GM19238 (cell line): ENCODE measurements around the gene ANKFN1.

Experiments used
- DNase-seq: peaks from one replicate; pipeline ENCODE4 v3.0.0; 2011; ENCODE audit warnings: low spot score; ENCODE audit not compliant: insufficient read length

Gene ANKFN1

DNA sequence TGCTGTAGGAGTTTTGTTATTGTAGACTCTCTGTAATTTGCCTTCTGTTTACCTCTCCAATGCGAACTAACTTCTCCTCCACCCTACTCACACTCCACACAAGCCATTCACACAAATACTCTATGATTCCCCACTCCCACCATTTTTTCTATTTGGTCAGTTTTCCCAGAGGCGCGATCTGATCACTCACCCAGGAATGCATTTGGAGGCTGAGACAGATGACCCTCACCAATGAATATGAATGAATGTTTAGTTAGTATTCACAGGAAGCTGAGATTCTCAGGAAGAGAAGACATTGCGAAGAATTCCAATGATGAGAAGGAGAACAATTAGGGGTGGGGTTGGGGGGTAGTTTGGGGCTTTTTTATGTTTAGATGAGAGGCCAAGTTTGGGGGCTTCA is 10.5 kb upstream of the ANKFN1 start:
- DNase-seq = no peak

DNA sequence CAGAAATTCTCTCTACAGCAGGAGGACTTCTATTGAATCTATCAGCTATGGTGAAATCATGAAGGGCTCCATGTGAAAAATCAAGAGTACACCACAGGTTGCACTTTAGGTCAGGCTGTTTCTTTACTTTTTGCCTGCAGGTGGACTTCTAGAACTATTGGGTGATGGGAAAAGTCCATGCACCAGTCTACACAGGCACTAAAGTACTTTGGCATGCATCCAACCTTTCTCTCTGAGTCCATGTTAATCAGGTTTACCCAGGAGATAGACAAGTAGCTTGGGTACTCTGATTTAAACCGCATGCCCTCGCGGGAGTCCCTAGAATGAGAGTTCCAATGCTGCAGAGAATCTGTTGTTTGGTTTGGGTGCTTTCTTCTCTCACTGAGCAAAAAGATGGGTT is 9.1 kb upstream of the ANKFN1 start:
- DNase-seq = no peak

DNA sequence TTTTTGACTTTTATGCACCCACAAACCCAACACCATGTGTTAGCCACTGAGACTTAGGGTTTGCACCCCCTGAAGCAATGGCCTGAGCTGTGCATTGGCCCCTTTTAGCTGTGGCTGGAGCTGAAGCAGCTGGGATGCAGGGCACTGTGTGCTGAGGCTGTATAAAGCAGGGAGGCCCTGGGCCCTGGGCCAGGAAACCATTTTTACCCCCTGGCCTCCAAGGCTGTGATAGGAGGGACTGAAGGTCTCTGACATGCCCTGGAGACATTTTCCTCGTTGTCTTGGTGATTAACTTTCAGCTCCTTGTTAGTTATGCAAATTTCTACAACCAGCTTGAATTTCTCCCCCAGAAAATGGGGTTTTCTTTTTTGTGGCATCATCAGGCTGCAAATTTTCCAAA is 6.7 kb upstream of the ANKFN1 start:
- DNase-seq = no peak

DNA sequence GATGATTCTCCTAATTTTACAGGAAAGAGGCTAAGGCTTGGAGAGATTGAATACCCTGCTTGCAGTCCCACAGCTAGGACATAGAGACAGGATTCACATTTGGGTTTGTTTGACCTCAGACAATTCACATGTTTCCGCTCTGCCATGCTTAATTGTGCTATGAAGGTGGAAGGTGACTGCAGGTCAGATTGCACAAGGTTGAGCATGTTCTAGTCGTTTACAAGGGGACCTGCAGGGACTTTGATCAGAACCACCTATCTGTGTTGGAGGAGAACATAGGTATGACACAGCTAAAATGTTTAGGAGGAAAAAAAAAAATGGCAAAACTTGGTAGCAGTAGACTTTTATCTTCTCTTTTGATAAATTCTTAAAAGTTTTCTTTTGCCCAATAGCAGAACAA is 4.9 kb upstream of the ANKFN1 start:
- DNase-seq = no peak

DNA sequence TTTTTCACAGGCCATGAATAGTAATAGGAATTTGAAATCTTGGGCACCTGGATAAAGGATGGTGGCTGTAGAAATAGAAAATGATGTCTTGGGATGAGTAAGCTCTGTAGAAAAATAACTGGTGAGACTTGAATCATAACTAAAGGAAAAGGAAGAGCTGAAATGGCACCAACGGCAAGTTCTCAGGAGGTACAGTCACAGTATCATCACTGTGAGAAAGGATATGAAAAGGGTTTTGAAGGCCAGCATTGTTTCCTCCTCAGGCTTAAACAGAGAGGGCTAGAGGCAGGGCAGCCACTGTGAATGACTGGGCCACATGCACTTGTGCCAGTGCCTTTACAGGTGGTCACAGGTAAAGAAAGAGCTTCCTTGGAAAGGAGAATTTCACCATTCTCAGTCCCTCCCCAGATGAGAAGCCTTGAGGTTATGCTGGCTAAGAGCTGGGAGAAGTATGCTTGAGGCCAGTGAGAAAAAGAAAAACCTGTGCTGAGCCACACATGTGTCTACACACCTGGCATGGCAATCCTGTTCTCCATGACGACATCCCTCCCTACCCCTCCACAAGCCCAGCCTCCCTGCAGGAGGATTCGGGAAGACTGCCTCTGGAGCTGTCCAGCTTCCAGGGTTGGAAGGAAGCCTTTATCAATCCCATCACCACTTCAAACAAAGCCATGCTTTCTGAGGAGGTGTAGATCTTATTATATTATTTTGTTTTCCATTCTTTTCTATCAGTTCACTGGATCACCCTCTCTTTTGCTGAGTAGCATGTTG is 3.8 kb upstream of the ANKFN1 start:
- DNase-seq = no peak

DNA sequence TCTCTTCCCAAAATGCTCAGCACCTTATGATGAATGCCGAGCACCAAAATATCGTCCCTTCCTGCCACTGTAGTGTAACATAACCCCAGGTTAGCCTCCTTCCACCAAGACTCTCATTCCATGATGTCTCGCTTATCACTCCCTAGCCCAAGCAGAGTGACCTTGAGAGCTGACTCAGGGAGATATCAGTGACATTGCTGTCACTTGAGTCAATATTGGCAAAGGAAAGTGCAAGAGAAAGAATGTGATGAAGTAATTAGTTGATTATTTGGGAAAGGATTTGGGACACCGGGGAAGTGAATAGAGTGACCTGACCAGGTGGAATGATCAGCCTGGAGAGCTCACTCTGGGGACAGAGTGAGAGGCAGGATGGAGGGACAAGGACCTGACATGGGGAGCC is 2.6 kb upstream of the ANKFN1 start:
- no peak for DNase-seq

DNA sequence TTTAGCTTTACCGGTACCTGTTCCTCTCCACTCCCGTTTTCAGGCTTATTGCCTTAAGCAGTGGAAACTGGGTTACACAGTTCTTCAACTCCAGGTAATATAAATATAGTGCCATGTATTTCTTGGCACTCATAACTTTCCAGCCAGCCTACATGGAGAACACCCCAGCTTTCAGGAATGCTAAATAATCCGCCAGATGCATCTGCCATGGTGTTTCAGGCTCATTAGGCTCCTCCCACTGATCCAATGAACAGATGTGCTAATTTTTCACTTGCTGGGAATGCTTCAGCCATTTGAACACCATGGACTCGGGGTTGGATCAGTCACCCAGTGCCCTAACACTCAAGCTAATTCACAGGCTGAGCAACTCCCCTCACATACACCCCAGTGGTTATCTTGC is 4.6 kb downstream of the ANKFN1 start:
- DNase-seq = no peak

DNA sequence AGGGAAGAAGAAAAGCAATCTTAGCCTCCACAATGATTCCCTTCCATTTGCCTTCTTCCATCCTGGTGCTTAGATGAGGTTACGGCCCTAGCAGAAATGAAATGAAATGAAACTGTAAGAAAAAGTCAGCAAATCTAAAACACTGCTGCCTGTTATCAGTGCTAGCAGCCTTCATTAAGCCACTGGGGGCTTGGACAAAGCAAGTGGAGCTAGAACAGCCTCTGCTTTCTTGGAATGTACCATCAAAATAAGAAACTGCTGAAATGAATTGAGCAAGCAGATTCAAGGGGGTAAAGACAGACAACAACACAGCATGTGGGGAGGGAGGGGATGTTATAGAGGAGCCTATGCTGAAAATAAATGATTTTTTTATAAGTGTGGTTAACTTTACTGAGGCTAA is 5.1 kb downstream of the ANKFN1 start:
- no peak for DNase-seq

DNA sequence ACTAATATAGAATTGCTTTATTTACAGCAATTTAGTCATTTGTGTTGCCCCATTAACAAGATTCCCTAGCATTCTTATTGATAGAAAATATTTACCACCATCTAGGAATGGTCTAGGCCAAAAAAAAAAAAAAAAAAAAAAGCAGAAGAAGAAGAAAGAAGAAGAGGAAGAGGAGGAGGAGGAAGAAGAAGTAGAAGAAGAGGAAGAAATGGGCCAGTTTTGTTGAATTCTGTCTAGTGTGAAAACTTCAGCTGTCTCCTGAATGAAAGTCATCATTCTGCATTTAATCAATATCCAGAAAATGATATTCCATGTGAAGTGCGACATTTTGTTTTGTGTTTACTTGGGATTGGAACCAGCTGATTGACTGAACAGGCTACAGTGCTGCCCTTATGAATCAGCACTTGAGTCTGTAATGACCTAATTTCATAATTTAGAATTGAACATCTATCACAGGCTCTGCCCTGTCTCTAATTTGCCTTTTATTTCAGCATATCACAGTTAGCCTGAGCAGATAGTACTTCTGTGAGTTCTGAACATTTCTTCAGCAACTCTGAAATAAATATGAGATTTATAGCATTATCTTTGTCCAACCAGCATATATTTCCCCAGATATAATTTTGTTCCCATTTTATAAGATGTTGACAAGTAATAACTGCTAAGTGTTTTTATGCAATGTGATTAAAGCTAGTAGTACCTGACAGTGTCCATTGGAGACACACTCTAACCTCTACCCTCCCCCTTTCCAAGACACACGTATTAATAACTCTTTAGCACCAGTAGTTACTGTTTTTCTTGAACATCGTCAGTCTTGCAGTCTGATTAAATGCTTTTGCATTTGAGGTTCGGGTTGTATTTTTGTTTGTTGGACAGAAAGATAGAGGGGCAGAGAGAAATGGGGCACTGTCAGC is 5.9 kb downstream of the ANKFN1 start:
- DNase-seq = no peak

DNA sequence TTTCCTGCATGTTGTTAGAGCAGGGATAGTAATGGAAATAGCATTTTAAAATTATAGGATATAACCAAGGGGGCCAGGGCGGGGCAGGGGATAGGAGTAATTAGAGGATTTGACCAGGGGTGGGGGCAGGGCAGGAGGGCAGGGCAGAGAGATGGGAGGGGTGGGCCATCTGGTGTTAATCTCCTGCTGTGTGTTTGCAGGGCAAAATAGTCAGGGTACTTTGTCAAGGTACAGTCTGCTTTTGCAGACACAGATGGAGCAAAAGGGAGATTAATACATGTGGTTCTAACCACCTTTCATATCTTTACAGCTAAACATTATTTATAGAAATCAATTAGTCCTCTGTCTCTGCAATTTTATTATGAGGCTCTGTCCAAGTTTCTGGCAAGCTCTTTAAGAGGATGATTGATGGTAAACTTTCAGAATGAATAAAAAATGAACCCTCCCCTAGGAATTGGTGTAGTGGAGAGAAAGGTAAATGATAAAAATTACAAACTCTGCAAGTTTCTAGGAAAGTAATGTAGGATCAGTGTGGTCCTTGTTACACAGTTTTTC is 6.6 kb downstream of the ANKFN1 start:
- DNase-seq = no peak

DNA sequence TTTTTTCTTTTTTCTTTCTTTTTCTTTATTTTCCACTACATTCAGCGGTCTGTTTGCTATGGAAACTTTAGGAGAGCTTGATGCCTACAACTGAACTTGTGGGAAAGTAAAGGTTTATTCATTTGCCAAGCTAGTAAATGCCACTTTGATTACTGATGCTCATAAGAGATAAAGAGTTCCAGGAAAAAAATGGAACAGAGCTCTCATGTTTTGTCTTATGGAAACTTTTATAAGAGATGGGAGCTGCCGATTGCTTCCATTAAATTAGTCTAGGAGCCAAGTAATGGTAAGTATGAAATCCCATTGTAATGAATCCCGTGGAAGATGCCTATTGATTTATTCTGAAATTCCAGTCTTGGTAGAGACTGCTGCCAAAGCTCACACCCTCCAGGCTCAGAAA is 7.1 kb downstream of the ANKFN1 start:
- no peak for DNase-seq

DNA sequence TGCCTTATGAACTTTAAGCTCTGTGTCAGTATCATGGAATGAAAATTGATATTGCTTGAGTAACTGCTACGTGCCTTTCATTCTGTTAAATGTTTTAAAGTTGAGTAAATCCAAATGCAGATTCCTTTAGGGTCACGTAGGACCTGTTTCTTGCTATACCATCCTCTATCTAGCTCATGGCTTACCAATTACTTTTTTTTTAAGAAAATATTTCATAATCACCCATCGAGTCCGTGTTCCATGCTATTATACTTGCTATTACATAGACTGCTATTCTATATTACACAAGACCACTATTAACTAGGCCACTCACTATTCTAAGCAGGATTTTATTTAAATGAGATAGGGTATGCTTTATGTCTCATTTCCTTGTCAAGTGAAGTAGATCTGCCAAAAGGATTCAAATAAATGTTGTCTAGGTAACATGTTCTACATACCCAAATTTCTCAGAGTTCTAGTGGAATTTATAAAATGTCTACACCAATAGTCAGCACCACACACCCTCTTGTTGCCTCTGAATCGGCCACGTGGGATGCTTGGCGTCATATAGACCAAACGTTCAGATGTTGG is 11.9 kb downstream of the ANKFN1 start:
- DNase-seq = no peak

DNA sequence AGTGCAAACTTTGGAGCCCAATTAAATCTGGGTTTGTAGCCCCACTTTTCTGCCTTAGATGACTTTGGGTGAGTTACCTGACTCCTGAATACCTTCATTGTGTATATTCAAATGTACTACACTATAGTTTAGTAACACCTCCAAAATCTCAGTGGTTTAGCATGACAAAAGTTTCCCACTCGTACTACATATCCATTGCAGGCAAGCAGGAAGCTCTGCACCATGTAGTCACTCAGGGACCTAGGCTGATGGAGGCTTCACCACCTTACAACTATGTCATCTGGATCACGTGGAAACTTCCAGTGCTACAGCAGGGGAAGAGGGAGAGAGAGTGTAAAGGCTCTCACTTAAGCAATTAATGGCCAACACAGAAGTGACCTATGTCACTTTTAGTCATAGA is 14.2 kb downstream of the ANKFN1 start:
- no peak for DNase-seq

DNA sequence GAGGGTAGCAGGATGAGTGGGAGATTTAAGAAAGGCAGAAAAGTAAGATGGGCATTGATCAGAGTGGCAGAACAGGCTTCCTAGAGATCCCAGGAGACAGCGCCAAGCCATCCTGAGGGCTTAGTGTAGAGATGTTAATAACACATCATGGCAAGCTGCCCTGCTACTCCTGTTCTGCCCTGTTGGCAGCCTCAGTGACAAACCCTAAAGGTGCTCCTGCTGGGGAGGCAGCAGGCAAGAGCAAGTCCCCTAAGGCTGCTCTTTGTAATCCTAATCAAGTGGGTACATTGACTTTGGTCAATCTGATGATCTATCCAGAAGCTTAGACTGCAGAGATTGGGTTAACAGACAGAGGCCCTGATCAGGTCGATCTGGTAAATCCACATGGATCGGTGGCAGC is 16.3 kb downstream of the ANKFN1 start:
- DNase-seq = no peak

DNA sequence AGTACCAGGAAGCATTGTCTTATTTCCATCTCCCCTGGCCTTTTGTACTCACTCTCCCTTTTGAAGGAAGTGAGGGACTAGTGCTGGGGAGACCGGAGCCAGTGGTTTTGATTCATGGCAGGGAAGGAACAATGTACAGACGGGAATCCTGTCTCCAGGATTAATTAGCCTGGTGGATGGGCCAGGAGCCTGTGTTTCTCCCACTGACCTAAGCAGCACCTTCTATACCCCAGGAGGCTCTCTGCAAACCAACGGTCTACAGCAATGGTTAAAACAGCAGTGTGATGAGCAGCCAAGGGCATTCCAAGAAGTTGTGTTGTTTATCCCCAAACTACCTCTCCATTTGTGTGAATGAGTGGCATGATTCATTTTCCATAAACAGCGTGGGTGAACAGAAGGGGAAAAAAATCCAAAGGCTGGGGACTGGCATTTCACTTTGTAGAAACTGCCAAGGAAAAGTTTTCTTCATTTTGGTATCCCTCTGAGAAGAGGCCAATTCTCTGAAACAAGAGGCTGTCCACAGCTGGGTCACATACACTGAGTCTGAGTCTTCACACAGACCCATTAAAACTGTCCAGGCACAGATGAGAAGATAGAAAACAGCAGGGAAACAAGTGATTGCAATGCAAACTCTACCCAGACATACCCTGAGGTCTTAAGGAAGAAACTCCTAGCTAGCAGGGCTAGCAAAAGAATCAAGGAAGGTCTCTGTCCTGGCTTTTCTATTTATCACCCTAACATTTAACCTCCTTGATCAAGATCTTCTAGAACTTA is 18.1 kb downstream of the ANKFN1 start:
- DNase-seq = no peak

DNA sequence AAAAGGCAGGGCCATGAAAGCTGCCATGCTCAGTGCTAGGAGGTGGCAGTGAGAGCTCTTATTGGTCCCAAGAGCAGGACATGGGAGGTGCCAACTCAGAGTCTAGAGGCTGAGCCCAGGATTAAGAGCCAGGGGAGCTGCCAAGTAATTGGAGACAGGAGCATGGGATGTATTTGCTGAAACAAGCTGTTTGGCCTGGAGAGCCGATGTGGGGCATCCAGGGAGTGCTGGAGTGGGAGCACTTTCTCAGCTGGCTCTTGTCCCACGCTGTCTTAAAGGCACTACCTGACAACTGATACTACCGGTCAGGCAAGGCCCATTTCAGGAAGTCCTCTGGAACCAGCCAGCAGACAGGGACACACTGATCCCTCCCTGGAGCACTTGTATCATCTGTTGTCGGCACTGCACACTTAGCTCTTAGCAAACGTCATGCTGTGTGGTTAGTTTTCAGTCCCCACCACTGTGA is 19.3 kb downstream of the ANKFN1 start:
- DNase-seq = no peak

DNA sequence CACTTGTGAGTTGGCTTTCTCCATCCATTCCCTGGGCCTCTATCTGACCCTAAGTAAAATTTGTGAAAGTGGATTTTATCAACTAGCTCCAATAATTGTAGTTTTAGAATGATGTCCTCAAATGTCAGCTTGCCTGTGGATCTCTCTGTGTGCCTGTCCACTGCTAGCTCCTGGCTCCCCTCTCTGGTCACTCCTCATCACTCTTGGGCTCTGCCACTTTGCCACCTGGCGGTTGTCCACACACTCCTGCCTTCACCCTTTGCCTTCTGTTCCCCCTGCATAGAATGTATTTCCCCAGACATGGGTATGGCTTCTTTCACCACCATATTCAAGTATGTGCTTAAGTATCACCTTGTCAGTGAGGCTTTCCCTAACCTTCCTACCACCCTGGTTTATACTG is 19.8 kb downstream of the ANKFN1 start:
- no peak for DNase-seq

DNA sequence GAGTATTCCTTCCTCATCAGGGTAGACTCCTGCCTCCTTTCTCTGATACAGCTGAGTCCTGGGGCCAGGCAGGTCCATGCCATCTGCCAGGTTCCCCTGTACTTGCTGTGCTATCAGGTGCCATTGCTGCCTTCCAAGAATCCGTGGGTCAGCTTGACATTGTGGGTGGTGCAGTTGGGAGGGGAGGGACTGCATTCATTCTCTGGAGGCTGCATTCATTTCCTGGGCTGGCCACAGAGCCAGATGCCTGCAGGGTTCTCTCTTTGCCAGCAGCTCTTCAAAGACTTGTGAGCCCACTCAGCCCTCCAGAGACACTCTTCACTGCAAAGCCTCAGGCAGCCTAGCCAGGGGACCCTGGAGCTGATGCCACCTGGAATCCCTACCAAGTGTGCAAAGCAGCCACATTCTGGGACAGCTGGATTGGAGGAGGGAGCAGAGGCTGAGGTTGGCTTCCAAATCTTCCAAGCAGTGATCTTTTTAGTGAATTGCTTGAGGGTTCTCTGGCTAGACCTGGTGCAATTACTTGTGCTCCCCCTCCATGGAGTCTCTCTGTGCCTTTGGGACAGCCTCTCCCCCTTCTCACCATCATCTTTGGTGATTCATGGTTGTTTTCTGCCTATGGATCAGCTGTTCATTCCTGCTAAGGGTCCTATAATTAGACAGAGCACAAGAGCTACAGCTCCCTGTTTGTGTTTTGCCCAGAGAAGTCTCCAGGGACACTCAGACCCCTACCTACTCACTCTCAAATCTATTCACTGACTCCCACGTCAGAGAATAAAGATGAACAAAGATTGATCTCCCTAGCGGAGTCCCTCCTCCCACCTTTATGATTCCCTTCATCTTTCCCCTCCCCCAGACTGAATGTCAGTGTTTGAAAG is 20.9 kb downstream of the ANKFN1 start:
- DNase-seq = no peak

DNA sequence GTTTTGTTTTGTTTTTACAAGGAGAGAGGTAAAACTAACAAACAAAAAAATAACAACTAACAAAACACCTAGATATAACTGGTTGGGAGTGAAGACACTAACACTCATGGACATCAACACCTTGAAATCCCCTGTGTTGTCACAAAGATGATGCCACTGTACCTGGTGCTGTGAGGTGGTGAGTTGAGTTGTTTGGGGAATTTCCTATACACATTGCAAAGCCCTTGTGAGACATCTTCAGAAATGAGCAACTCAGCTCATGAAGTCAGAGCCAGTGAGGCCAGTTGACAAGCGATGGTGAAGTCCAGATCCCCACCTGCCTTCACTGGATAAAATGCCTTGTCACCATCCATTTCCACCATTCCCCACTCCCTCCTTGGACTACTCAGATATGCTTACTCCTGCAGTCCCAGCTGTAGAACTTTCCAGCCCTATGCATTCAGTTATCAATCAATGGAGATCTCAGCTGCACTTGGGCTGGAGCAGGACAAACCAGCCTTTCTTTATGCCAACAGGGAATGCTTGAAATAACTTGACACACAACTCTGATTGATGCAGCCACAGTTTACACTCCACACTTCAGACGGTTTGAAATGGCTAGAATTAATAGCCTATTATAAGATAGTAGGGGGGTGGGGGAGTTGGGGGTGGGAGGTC is 22.2 kb downstream of the ANKFN1 start:
- no peak for DNase-seq

DNA sequence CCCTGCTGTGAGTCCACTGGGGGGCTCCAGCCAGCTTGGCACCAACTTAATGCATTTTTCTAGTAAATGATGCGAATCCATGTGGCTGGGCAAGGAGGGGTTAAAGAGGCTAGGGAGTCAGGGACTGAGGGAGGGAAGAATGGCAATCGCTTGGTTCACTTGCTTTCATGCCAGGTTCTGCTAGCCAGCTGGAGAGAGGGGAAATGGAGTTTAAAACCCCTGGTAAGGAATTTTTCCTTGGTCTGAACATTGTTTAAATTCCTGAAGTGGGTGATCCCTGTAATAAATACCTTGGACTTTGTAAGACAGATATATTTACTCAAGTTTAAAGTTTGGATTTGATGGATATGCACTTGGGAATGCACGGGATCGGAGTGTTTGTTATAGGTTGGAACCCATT is 22.8 kb downstream of the ANKFN1 start:
- DNase-seq = no peak
